ENCODE results near the gene BBS9.
"Not testable (repeated sequence)": the region's sequence is repeated elsewhere in the genome, so short reads cannot be mapped to it uniquely, and the experiment has no call there.

The BBS9 gene

GRCh38 chr7:33516568-33516967, 387.2 kb downstream of the BBS9 start:
- H3K4me3 ChIP-seq (ENCODE audit: low read length): no peak overlapping the region
- TF ChIP-seq CTCF (conservative IDR thresholded peaks at IDR 0.05; ENCODE audit: low read length): no peak
- no peak for DNase-seq (ENCODE audit: low read depth)

GRCh38 chr7:33517191-33517590, 387.8 kb downstream of the BBS9 start:
- H3K4me3 ChIP-seq (ENCODE audit: low read length): no peak overlapping the region
- DNase-seq (ENCODE audit: low read depth): no peak
- no peak for TF ChIP-seq CTCF (conservative IDR thresholded peaks at IDR 0.05; ENCODE audit: low read length)

- not testable (repeated sequence) for H3K4me3 ChIP-seq (ENCODE audit: low read length)
Measured at GRCh38 chr7:33527008-33527407, 397.6 kb downstream of the BBS9 start.

GRCh38 chr7:33527613-33528012, 398.2 kb downstream of the BBS9 start:
- not testable (repeated sequence) for H3K4me3 ChIP-seq (ENCODE audit: low read length); DNase-seq (ENCODE audit: low read depth)

More at GRCh38 chr7:33527008-33527407, 397.6 kb downstream of the BBS9 start:
- DNase-seq (ENCODE audit: low read depth): not testable (repeated sequence)

- no peak for DNase-seq (ENCODE audit: low read depth)
- TF ChIP-seq CTCF (conservative IDR thresholded peaks at IDR 0.05; ENCODE audit: low read length): no peak
- H3K4me3 ChIP-seq (ENCODE audit: low read length): no peak overlapping the region
Measured at GRCh38 chr7:33529070-33529469, 399.7 kb downstream of the BBS9 start.

- no peak for DNase-seq (ENCODE audit: low read depth)
- TF ChIP-seq CTCF (conservative IDR thresholded peaks at IDR 0.05; ENCODE audit: low read length): no peak
- no peak overlapping the region for H3K4me3 ChIP-seq (ENCODE audit: low read length)
Measured at GRCh38 chr7:33530664-33531063, 401.3 kb downstream of the BBS9 start.

GRCh38 chr7:33531888-33532287, 402.5 kb downstream of the BBS9 start:
- no peak for TF ChIP-seq CTCF (conservative IDR thresholded peaks at IDR 0.05; ENCODE audit: low read length)
- DNase-seq (ENCODE audit: low read depth): no peak

GRCh38 chr7:33534833-33535232, 405.5 kb downstream of the BBS9 start:
- no peak overlapping the region for H3K4me3 ChIP-seq (ENCODE audit: low read length)
- TF ChIP-seq CTCF (conservative IDR thresholded peaks at IDR 0.05; ENCODE audit: low read length): no peak
- DNase-seq (ENCODE audit: low read depth): peak; percentile 48

More at GRCh38 chr7:33531888-33532287, 402.5 kb downstream of the BBS9 start:
- H3K4me3 ChIP-seq (ENCODE audit: low read length): no peak overlapping the region

All from AG10803 (cell line).